NCI-H526 (cell line): ENCODE data around the gene DDX28.
"Not testable (repeated sequence)": the region's sequence is repeated elsewhere in the genome, so short reads cannot be mapped to it uniquely, and the experiment has no call there.

ENCODE experiments used
- DNase-seq, 2 experiments: peaks; one replicate each; lab custom pipeline; 2025; lab: John Stamatoyannopoulos, UW

DDX28 gene

DNA sequence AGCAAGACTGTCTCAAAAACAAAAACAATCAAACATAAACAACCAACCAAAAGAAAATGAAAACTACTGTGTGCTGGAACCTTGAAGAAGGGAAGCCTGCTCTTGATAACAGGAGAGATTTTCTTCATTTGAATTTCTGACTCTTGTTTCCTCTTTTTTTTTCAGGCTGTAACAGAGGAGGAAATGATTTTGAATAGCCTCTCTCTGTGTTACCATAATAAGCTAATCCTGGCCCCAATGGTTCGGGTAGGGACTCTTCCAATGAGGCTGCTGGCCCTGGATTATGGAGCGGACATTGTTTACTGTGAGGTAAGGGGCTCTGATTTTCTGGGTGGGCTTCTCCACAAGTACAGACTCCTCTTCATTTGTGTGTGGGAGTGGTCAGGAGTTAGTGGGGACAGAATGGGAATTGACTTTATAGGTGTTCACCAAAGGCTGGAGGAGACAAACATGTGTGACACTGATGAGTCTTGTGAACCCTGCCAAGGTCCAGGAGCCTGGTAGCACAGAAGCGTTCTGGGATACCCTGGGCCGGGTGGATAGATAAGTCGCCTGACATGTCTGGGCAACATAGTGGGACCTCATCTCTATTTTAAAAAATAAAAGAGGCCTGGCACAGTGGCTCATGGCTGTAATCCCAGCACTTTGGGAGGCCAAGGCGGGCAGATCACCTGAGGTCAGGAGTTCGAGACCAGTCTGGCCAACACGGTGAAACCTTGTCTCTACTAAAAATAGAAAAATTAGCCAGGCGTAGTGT is 15.0 kb upstream of the DDX28 start:
- DNase-seq: no peak

DNA sequence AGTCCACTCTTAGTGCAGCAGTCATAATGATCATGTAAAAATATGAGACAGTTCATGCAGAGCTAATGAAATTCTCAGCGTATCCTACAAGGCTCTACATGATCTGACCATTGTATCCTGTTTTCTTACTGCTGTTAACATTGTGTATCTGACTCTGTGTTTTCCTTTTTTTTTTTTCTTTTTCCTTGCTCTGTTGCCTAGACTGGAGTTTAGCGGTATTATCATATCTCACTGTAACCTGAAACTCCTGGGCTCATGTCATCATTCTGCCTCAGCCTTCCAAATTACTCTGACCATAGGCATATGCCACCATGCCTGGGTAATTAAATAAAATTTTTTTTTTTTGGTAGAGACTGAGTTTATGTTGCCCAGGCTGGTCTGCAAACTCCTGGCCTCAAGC is 12.2 kb upstream of the DDX28 start:
- DNase-seq: no peak

DNA sequence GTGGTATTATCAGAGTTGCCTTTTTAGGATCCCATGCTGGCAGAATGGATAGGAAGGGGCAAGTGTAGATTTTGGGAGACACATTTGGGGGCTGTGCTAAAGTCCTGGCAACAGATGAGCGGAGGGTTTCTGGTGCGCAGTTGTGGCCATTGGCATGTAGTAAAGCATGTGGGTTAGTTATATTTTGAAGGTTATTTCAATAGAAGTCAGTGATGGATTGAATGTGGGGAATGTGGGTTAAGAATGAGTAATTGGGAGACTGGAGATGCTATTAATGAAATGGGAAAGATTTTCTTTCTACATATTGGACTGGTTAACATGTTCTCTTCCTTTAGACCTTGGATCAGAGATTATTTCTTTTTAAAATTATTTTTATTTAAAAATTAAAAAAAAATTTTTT is 10.1 kb upstream of the DDX28 start:
- no peak for DNase-seq

DNA sequence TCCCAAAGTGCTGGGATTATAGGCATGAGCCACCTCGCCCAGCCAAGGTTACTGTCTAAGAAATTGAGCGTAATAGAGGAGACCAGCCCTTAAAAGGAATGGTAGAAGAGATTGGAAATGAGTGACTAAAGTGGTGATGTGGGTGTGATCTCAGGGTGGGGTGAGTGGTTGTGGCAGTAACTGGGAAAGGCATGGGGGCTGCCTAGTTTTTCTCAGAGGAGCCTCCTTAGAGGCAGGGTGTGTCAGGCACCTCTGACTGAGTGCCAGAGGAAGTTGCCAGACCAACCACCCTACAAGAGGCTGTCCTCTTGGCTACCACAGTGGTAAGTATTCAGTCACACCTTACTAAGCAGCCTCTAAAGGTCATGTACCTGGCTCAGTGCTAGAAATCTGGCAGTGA is 8.9 kb upstream of the DDX28 start:
- no peak for DNase-seq

DNA sequence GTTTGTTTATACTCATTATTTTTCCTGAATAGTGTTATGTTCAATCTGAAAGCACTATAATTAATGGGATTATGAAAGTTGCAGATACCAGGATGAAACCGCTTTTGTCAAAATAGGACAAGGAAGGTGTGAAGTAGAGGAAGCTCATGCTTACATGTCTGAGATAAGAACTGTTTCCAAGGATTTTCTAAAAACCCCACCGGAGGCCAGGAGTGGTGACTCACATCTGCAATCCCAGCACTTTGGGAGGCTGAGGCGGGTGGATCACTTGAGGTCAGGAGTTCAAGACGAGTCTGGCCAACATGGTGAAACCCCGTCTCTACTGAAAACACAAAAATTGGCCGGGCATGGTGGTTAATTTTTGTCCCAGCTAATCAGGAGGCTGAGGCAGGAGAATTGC is 7.1 kb upstream of the DDX28 start:
- not testable (repeated sequence) for DNase-seq

DNA sequence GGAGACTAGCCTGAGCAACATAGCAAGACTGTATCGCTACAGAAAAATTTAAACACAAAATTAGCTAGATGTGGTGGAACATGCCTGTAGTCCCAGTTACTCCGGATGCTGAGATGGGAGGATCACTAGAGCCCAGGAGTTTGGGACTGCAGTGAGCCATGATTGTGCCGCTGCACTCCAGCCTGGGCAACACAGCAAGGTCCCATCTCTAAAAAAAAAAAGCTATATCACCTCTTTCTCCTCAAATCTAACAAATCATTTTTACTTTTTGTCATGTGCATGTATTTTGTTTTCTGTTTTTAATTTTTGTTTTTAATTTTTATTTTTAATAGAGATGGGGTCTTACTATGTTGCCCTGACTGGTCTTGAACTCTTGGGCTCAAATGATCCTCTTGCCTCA is 6.0 kb upstream of the DDX28 start:
- no peak for DNase-seq

DNA sequence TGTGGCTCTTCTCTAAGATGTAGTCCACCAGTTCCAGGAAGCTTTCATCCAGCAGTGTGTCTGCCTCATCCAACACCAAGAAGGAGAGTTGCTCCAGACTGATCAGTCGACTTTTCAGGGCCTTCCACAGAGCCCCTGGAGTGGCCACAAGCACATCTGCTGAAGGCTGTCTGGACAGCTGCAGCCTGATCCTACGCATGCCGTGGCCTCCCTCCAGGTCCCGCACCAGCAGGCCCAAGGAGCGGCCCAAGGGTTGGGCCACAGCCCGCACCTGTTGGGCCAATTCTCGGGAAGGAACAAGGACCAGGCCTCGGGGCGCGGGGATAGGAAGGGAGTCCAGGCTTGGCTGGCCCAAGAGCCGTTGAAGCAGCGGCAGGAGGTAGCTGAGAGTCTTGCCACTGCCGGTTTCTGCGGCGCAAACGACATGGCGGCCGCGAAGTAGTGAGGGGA is 729 bp downstream of the DDX28 start:
- DNase-seq: no peak

DNA sequence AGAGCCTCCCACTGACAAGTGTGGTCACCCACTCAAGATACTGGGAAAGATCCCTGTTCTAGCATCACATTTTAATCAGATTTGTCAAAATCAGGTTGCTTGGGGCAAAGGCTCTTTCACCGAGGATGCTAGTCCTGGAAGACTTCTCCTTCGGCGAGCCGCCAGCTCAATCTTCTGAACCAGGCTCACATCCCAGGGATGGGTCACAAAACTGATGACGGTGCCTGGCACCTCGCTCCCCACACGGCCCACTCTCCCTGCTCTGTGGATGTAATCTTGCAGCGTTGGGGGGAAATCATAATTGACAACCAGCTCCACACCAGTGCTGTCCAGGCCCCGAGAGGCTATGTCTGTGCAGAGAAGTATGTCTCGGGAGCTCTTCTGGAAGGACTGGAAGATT is 1.5 kb downstream of the DDX28 start:
- no peak for DNase-seq

DNA sequence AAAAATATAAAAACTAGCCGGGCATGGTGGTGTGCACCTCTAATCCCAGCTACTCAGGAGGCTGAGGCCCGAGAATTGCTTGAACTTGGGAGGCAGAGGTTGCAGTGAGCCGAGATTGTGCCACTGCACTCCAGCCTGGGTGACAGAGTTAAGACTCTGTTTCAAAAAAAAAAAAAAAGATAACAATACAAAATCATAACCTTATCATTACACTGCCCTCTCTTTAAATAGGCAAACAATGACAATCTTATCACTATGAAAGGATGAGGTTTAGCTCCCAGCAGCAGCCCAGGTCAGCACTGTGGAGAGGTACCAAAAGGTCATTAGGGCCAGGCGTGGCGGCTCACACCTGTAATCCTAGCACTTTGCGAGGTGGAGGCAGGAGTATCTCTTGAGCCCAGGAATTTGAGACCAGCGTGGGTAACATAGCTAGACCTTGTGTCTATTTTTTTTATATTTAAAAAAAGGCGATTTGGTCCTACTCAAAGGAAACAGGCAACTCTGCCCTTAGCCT is 3.8 kb downstream of the DDX28 start:
- DNase-seq: no peak

DNA sequence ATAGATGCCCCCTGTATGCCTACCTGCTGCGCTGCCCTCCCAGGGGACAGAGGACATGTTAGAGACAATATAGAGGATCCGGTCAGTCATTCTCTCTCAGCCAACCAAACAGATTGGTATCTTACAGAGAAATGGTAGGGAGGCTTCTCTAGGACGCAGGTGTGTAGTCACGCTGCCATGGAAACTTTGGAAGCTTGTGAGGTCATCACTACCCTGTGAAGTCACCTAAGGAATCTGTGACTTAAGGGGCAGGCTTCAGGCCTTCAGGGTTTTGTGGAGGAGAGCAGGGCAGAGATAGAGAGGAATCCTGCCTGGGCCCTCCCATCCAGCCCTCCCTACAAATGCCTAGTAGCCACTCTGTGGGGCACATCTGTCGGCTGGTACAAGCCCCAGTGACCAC is 7.4 kb downstream of the DDX28 start, which contains the start of gene DPEP2NB:
DPEP2NB (minus strand) TSS at position 231 of the 400 bp plus-strand sequence; CDS start at position 90, 141 bp downstream.
- no peak for DNase-seq

DNA sequence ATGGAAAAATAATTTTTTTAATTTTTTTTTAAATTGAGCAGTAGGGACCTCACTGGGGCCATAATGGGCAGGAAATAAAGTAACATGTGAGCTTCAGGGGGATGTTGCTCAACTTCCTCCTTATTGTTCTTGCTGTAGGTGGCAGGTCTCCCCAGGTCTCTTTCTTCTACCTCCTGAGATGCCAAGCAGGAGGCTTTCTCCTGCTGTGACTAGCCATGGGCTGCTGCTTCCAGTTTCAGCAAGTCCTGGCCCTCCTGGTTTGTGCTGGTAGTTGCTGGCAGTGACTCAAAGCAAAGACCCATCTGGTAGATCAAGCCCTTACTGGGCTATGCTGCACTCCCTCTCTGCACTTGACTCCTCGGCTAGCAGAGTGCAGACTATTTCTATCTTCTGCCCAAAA is 9.6 kb downstream of the DDX28 start:
- no peak for DNase-seq

DNA sequence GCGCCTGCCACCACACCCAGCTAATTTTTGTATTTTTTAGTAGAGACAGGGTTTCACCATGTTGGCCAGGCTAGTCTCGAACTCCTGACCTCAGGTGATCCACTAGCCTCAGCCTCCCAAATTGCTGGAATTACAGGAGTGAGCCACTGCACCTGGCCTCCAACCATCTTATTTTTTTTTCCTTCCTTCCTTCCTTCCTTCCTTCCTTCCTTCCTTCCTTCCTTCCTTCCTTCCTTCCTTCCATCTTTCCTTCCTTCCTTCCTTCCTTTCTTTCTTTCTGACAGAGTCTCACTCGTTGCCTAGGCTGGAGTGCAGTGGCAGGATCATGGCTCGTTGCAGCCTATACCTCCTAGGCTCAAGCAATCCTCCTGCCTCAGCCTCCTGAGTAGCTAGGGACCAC is 13.2 kb downstream of the DDX28 start:
- DNase-seq: not testable (repeated sequence)

DNA sequence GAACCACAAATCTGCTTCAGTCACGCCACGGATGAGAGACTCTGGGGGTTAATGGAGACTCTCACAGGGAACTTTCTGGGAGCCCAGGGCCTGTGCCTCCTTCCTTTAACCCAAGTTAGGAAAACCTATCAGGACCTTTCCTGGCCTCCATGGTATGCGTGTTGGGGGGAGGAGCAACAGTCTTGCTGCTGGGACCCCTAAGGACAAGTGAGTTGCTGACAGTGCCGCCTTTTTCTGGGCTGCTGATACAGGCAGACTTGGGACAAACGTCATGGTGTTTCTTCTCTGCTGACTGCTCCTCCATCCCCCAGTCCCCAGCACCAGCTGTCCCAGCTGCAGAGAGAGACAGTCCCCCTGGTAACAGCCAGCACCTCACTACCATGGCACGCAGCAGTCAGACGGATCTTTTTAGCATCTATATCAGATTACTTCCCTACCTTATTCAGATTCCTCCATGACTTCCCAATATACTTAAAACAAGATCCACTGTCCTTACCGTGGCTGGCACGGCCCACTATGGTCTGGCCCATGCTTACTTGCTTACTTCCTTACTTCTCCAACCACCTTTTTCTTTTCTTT is 13.8 kb downstream of the DDX28 start:
- DNase-seq: no peak

DNA sequence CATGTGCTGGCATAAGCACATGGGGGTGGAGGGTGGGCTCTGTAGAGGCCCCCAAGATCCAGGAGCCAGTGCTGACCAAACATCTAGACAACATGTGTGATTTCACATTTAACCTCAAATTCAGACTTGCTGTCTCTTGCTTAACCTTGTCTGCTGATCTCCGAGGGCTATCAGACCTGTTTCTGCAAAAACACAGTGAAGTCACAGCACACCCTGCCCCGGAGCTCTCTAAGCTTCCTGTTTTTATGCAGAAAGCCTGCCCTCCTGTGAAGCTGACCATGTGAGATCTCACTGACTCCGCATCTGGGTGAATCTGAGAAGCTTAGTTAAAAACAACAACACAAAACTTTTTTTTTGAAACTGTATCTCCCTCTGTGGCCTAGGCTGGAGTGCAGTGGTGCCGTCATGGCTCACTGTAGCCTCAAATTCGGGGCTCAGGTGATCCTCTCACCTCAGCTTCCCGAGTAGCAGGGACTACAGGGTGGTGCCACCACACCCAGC is 17.2 kb downstream of the DDX28 start:
- DNase-seq: no peak

DNA sequence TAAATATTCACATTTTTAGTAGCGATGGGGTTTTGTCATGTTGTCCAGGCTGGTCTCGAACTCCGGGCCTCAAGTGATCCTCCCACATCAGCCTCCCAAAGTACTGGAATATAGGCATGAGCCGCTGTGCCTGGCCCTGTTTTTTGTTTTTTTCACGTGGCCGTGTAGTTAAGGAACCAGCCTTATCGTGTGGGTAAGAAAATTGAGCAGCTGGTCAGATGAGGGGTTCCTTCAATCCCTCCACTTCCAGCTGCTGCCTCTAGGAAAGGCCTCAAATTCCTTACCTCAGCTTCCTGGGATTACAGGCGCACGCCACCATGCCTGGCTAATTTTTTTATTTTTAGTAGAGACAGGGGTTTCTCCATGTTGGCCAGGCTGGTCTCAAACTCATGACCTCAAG is 17.8 kb downstream of the DDX28 start:
- DNase-seq: no peak

DNA sequence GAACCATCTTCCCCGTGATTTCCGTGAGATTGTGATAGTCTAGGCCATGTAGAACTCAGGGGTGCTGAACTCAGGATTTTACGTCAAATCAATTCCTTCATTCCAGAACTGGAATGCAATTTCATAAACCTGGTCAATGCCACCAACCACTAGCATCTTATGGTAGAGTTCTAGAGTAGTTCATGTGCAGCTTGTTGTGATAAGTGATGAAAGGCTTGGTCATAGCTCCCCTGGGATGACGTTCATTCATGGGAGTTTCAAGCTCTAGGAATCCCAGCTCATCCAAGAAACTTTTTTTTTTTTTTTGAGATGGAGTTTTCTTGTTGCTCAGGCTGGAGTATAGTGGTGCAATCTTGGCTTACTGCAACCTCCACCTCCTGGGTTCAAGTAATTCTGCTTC is 20.0 kb downstream of the DDX28 start:
- DNase-seq: no peak

DNA sequence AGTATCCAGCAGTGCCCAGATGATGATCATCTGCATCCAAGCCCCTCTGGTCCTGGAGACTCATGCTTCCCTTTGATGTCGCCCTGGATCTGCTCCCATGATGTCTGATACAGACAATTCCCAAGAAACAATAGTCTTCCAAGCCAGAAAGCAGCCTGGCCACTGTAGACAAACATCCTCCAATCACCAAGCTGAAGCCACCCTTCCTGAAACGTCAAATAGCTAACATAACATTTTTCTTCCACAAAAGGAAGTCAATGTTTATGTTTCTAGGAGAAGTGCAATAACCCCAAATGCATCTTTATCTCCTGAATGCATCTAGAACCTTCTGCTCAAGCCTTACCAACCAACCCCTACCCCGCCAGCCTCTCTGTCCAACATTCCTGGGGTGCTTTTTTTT is 22.6 kb downstream of the DDX28 start:
- no peak for DNase-seq

DNA sequence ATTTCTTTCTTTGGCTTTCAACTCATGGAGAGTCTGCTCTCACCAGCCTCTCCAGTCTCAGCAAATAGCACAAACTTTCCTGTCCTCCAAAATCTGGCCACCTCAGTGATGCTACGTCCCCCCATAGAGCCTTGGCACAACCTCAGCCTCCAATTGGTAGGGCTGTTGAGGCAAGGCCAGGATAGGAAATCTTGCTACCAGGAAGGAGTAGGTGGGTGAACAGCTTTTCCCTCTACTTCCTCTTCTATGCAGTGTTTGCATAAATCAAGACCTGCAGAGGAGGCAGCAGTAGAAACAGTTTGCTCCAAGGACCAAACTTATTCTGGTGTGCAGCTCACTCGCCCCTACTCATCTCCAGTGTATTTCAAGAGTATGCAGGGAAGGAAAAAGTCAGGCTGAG is 23.0 kb downstream of the DDX28 start:
- DNase-seq: no peak

DNA sequence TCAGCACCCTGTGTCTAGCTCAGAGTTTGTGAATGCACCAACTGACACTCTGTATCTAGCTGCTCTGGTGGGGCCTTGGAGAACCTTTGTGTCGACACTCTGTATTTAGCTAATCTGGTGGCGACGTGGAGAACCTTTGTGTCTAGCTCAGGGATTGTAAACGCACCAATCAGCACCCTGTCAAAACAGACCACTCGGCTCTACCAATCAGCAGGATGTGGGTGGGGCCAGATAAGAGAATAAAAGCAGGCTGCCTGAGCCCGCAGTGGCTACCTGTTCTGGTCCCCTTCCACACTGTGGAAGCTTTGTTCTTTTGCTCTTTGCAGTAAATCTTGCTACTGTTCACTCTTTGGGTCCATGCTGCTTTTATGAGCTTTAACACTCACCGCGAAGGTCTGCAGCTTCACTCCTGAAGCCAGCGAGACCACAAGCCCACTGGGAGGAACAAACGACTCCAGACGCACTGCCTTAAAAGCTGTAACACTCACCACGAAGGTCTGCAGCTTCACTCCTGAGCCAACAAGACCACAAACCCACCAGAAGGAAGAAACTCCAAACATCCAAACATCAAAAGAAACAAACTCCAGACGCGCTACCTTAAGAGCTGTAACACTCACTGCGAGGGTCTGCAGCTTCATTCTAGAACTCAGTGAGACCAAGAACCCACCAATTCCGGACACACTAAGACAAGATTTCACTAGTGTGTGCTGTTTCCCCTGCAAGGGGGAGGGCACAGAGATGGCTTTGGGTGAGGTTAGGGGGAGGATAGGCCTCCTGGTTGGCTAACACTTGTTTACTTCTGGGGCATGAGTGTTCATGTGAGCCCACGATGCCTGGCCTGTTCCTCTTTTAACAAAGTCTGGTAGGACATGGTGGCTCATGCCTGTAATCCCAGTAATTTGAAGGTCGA is 24.0 kb downstream of the DDX28 start, which contains the start of gene DPEP2:
DPEP2 (minus strand) TSS at position 706 of the 910 bp plus-strand sequence. CDS start 6,272 bp downstream, outside the sequence.
- DNase-seq: not testable (repeated sequence)

DNA sequence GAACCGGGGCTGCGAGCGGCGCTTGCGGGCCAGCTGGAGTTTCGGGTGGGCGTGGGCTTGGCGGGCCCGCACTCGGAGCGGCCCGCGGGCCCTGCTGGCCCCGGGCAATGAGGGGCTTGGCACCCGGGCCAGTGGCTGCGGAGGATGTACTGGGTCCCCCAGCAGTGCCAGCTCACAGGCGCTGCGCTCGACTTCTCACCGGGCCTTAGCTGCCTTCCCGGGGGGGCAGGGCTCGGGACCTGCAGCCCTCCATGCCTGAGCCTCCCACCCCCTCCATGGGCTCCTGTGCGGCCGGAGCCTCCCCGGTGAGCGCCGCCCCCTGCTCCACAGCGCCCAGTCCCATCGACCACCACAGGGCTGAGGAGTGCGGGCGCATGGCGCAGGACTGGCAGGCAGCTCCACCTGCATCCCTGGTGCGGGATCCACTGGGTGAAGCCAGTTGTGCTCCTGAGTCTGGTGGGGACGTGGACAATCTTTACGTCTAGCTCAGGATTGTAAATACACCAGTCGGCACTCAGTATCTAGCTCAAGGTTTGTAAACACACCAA is 24.7 kb downstream of the DDX28 start:
- DNase-seq: not testable (repeated sequence)

DNA sequence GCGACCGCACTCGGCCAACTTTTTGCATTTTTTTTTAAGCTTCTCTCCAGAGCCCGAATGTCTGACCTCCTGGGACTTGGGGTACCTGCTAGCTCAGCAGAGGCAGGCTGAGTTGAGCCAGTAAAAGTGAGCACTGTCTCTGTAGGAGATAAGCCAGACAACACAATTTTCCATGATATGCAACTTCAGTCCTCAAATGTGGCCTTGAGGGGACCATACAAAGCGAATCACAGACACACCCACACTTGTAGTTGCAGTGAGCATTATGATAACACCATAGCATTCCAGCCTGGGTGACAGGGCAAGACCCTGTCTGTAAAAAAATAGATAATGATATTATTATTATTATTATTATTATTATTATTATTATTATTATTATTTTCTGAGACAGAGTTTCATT is 26.4 kb downstream of the DDX28 start:
- no peak for DNase-seq

DNA sequence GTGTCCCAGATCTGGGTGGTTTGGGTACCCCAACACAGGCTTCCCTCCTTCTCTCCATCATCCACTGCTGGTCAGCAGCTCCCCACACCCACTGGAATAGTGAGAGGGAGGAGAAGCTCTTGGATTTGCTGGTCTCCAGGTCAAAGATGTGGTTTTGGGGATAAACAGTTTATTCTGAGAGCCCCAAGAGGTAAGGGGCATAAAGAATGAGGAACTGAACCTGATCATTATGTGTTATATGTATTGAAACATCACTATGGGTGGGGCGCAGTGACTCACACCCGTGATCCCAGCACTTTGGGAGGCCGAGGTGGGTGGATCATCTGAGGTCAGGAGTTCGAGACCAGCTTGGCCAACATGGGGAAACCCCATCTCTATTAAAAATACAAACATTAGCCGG is 27.6 kb downstream of the DDX28 start:
- DNase-seq: no peak
